Posterior cingulate gyrus (tissue), 11 donors: Measurements from ENCODE around the gene DST.

Source experiments
- DNase-seq, 10 donors: peaks; one replicate each; pipeline versions ENCODE4 v3.0.0 to v3.0.0-alpha.2; 2020 to 2021; ENCODE audit warnings: mixed read lengths in 3 of 10
- intact Hi-C: fragments of 100-400 bp; cut with DNase I; formaldehyde crosslinking; loops from one replicate; pipeline ENCODE4 v1.15.1; 2023

DST gene

GRCh38 chr6:56456785-56457184 is 185.9 kb downstream of the DST start:
- DNase-seq = no peak
- intact Hi-C loops = loop anchor here (10.0 kb wide), 1 partner anchor 92 kb away; no protein-coding TSS in a partner anchor

DNA sequence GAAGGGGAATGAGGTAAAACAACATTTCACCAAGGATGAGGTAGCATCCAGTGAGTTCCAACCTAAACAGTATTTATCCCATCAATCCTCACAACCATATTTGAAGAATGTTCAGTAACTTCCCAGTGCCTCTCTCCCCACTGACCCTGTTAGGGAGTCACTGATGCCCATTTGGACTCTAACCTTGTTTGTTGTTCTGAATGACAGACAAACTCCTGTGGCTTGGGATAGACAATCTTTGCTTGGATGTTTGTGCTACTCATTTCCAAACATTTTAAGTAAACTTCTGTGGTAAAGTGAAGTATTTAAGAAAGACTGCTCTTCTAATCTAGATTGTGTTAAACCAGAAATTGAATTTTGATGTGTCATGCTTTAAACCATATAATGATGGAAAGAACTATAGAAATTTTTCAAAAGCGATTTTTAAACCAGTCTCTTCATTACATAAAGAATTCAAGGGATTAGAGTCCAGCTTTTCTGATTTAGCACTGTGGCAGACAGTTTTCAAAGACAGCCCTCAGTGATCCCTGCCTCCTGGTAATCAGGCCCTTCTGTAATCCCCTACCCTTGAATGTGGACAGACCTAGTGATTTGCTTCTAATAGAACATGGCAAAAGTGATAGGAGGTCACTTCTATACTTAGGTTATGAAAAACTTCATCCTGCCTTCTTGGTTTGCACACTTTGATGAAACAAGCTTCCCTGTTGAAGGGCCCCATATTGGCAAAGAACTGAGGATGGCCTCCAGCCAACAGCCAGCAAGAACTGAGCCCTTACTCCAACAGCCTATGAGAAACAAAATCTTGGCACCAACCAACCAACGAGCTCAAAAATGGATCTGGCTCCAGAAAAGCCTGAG is 191.6 kb downstream of the DST start:
- intact Hi-C loops = loop anchor here (10.0 kb wide), 1 partner anchor 86 kb away; no protein-coding TSS in a partner anchor
- DNase-seq = peak in 4 of 10 donors; percentile 12 to 85 (median 34)

DNA sequence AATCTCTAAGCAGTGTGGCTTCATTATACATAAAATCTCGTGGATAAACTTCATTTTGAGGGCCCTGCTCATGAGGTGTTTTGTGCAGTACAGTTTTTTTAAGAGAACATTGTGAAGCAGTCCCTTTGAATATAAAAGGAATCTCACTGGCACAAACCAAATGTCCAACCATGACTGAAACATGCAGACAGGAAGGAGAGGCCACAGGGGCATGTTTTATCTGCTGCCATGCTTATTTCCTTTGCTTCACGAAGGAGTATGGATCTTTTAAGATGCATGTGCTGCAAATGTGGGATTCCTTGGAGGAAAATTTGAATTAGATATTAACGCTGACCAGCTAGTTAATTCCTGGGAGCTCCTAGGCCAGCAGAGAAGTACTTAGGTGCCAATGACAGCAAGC is 192.3 kb downstream of the DST start:
- no peak for DNase-seq
- intact Hi-C loops = loop anchor here (10.0 kb wide), 1 partner anchor 86 kb away; no protein-coding TSS in a partner anchor

DNA sequence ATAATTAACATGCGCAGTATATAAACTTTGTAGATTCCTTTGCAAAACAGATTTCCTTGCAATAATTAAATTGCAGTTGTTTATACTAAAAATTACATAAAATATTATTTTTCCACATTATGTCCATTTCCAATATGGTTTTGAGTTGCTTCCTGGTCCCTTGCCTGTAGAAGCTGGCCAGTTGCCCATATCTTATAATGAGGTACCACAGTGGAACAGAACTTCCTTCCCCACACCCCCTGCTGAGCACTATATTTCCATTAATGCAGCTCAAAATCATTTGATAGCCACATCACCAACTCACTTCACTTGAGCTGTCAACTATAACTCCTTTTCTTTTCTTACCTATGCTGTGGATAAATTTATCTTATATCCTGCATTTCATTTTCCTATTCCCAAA is 194.6 kb downstream of the DST start:
- intact Hi-C loops = no loop called here
- no peak for DNase-seq

DNA sequence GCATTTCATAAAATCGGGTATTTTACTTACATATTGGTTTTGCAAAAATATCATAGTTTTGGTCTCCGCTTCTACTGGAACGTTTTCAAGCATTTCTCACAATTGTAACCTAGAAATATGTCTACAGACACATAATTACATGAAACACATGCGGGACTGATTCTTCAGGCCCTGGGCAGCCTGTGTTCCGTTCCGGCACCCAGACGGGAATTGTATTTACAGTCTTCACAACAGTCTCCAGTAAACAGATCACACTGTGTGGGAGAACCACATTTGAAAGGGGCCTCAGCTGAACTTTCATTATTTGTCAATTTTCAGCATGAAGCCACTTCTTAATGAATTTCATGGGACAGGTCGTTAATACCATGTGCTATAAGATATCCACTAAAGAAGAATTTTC is 196.9 kb downstream of the DST start:
- no peak for DNase-seq
- intact Hi-C loops = no loop called here

- intact Hi-C loops = no loop called here
These were observed 197.8 kb downstream of the DST start for GRCh38 chr6:56444855-56445254.

DNA sequence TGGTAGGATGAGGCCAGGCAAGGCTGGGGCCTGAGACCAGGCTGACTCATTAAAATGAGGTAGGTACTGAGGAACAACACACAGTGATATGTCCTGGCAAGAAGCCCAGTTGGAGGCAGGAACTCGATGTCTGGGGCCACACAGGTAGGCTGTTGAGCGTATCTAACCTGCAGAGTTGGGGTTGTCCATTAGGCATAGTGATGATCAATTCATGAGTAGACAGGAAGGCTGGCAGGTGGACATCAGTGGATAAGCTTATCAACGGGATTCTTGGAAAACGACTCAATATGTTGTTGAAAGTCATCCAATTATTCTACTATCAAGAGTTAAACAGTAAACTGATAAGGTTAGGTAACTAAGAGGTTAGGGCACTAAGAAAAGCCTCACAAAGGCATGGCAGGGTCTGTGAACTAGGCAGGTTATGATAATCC is 202.1 kb downstream of the DST start:
- DNase-seq = no peak
- intact Hi-C loops = no loop called here

More at GRCh38 chr6:56444855-56445254, 197.8 kb downstream of the DST start:
- no peak for DNase-seq

DNA sequence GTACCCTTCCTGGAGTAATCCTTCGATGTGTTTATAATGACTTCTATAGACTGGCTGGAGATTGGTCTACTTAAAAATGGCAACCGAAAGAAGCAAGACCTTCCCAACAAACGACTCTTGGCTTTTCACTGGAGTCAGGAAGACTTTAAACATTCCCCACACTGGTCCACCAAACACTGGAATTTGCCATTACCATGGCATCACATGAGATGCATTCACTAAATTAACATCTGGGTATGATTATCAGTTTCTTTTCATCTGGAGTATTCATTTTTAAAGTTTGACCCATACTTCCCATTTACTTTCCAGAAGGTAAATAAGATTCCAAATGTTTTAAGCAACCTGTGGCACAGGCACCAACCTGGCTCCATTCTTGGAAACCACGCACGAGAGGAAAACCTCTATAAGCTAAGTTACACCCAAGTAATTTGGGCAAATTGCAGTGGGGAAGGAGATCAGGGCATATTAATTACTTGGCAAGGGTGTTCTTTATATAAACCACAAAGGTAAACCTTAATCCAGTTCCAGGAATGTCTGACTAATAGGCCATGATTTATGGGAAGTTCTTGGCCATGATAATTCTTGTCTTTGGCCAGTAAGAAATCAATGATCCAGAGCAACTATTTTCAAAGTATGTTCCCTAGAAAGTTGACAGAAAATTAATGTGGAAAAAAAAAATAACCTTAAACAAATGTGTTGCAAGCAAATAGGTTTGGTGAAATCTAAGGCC is 205.4 kb downstream of the DST start:
- intact Hi-C loops = no loop called here
- DNase-seq = no peak

DNA sequence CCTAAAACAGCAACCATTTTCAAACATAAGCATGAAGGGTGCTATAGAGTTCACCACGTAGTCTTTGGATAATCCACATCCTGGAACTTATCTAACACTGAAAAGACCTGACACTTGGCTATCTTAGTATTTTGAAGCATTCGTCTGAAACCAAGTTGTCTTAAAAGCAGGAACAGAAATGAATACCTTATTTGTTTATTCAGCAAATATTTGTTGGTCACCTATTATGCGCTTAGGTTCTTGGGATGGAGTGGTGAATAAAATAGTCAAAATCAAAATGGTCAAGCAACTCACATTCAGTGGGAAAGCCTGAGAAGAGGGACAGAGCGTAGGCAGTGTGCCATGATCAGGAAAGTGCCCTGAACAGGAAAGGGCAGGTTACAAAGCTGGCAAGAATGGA is 206.9 kb downstream of the DST start:
- peak in 1 of 10 donors; percentile 26 for DNase-seq
- intact Hi-C loops = no loop called here

- no peak for DNase-seq
- intact Hi-C loops = no loop called here
These were observed 207.4 kb downstream of the DST start for GRCh38 chr6:56435326-56435725.

- DNase-seq = no peak
- intact Hi-C loops = no loop called here
These were observed 208.1 kb downstream of the DST start for GRCh38 chr6:56434606-56435005.

GRCh38 chr6:56433119-56433518 is 209.6 kb downstream of the DST start:
- intact Hi-C loops = no loop called here

DNA sequence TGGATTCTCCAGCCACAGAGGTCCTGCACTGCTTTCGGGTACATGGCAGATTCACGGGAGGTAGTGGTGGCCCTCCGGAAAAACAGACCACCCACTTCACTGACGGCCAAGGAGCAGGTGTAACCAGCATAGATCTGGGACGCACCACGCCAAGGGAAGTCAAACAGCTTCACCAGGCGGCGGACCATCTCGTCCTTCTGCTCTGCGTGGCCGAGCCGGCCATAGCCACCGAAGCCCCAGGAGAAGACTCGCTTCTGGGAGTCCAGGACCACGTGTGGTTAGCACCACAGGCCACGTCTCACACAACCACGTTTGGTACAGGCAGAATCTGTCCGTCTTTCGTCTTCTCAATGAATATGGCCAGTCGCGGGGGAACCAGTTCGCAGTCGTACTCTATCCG is 210.5 kb downstream of the DST start:
- peak in 1 of 10 donors; percentile 86 for DNase-seq
- intact Hi-C loops = no loop called here

More at GRCh38 chr6:56433119-56433518, 209.6 kb downstream of the DST start:
- peak in 1 of 10 donors; percentile 74 for DNase-seq

- DNase-seq = peak in 2 of 10 donors; percentile 10 to 62
- intact Hi-C loops = no loop called here
These were observed 211.8 kb downstream of the DST start for GRCh38 chr6:56430629-56431600.

- intact Hi-C loops = no loop called here
- no peak for DNase-seq
These were observed 218.1 kb downstream of the DST start for GRCh38 chr6:56424542-56425083.

GRCh38 chr6:56424064-56424463 is 218.6 kb downstream of the DST start:
- DNase-seq = peak in 1 of 10 donors; percentile 26
- intact Hi-C loops = no loop called here

DNA sequence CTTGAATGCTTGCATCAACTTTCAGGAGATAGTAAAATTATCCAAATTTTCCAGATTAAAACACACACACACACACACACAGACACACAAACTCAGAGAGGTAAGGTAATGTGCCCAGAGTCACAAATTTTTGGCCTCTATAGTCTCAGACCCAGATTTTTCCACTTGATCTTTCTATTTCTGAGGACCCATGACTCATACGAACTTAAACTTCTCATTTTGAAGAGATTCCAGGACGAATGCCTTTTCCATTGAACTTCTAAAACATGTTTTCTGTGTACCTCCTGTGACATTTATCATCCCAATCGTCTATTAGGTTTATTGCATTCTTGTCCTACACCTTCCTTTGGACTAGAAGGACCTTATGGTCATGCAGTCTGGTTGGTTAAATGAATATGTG is 222.4 kb downstream of the DST start:
- no peak for DNase-seq
- intact Hi-C loops = no loop called here

GRCh38 chr6:56419191-56419590 is 223.5 kb downstream of the DST start:
- no peak for DNase-seq
- intact Hi-C loops = no loop called here

DNA sequence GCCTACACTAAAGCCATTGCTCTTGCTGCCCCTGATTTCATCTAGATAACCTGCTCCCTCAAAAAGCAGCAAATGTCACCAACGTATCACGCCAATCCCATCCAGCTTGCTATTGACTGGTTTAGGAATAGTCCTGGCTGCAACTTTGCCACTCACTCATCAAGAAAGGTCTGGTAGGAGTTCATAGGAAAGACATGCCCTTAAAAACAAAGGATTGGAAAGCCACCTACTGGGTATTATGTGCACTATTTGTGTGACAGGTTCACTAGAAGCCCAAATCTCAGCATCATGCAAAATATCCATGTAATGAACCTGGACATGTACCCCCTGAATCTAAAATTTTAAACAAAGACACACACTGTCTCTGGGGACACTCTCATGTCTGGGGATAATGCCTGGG is 224.9 kb downstream of the DST start:
- intact Hi-C loops = no loop called here
- no peak for DNase-seq

- no peak for DNase-seq
- intact Hi-C loops = no loop called here
These were observed 226.4 kb downstream of the DST start for GRCh38 chr6:56416247-56416646.
